Eye (tissue), 1 donor: Measurements from ENCODE around the gene ESRRA.

Experiments
- DNase-seq: peaks from one replicate; pipeline ENCODE4 v3.0.0-alpha.2; 2015

Gene ESRRA

GRCh38 chr11:64333556-64333955 lies 28.2 kb downstream of the ESRRA start:
- no peak for DNase-seq

DNA sequence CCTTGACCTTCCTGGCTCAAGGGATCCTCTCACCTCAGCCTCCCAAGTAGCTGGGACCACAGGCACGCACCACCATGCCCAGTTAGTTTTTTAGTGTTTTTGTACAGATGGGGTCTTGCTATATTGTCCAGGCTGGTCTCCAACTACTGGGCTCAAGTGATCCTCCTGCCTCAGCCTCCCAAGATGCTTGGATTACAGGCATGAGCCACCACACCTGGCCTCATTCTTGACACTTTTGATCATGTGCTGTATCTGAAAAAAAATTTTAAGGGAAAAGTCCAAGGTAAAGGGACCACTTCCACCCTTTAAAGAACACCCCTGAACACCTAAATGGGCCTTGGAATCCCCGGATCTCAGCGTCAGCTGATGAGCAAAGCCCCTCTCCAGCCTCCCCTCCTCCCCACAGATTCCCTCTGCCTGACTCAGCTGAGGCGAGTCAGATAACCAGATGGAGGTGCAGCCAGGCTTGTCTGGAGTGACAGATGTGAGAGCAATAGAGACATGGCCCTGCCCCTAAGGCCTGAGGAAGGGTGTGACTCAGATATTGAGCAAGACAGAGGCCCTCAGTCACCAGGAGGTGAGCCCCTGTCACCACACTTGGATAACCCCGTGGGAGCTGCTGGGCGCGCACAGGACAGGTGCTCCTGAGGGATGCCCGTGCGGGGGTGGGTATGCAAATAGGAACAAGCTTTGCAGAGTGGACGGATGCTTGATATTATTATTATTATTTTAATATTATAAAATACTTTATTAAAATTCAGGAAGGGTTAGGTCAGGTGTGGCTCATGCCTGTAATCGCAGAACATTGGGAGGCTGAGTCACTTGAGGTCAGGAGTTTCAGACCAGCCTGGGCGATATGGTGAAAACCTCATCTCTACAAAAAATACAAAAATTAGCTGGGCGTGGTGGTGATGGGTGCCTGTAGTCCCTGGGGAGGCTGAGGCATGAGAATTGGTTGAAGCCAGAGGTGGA lies 29.7 kb downstream of the ESRRA start:
- DNase-seq: peak; percentile 82

- DNase-seq: no peak
Measured at GRCh38 chr11:64337538-64338249, 32.4 kb downstream of the ESRRA start.

- DNase-seq: no peak
Measured at GRCh38 chr11:64338716-64339115, 33.4 kb downstream of the ESRRA start.

DNA sequence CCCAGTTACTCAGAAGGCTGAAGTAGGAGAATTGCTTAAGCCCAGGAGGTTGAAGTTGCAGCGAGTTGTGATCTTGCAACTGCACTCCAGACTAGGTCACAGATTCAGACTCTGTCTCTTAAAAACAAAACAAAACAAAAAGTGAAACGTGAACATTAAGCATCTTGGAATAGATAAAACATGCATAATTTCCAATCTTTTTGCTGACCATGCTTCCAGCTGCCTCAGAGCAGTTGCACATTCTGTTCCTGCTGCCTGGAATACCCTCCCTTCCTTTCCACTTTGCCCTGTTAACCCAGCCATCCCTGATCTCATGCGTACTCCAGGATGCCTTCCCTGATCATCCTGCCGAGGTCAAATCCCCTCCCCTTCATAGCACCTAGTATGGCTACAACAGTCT lies 34.0 kb downstream of the ESRRA start:
- no peak for DNase-seq

GRCh38 chr11:64339754-64340408 lies 34.6 kb downstream of the ESRRA start, which contains the start of gene CCDC88B:
TSS of gene CCDC88B (plus strand) at chr11:64340204. CDS start at chr11:64340267, 63 bp downstream.
- no peak for DNase-seq

DNA sequence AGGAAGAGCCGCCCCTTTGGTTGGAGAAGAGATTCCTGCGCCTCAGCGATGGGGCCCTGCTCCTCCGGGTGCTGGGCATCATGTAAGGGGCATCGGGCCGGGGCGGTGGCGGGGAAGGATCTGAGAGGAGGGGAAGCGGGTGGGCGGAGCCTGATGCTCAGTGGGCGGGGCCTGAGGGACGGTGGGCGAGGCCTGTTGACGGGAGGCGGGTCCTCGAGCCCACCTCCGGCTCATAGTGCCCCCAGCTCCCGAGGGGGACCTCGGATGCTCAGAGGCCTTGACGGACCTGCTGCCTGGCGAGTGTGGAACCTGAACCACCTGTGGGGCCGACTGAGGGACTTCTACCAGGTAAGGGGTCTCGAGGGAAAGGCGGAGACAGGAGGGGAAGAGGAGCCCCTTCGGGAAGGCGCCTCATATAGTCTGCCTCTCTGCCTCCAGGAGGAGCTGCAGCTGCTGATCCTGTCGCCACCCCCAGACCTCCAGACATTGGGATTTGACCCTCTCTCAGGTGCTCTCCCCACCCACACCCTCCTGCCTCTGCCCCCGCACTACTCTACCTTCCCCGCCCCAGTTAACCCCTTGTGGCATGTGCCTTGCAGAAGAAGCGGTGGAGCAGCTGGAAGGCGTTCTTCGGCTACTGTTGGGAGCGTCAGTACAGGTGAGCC lies 35.5 kb downstream of the ESRRA start:
- DNase-seq: peak; percentile 58

DNA sequence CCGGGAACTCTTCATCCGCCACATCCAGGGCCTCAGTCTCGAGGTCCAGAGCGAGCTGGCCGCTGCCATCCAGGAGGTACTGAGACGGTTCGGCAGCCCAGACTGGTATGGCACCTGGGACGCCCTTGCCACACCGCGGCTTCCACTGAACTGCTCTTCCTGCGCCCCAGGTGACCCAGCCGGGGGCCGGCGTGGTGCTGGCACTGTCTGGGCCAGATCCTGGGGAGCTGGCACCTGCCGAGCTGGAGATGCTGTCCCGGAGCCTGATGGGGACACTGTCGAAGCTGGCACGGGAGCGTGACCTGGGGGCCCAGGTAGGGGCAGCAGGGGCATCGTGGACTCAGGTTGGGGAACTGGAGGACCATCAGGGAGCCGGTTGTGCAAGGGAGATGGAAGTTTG lies 36.1 kb downstream of the ESRRA start:
- DNase-seq: no peak

DNA sequence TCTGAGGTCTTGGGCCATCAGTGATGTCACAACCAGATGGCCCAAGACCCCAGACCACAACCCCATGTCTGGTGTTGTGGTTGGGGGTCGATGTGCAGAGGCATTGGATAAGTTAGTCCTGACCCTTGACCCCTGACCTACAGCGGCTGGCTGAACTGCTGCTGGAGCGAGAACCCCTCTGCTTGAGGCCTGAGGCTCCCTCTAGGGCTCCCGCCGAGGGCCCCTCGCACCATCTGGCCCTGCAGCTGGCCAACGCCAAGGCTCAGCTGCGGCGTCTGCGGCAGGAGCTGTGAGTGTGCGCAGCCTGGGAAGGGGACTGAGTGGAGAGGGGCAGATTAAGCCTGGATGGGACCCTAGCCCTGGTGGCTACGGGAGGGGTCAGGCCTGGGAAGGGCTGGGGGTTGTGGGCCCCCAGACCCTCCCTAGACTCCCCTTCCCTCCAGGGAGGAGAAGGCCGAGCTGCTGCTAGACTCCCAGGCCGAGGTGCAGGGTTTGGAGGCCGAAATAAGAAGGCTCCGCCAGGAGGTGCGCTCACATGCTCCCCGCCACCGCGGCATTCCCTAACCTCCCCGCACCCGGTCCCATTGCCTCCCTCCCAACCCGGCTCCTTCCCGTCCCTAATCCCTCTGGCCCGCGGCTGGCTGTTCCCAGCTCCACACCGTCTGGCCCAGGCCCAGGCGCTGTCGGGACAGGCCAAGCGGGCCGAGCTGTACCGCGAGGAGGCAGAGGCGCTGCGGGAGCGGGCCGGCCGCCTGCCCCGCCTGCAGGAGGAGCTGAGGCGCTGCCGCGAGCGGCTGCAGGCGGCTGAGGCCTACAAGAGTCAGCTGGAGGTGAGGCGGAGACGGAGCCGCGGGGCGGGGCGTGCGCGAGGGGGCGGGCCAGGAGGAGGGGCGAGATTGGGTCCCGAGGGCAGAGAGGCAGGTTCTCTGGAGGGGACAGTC lies 36.8 kb downstream of the ESRRA start:
- DNase-seq: peak; percentile 92

DNA sequence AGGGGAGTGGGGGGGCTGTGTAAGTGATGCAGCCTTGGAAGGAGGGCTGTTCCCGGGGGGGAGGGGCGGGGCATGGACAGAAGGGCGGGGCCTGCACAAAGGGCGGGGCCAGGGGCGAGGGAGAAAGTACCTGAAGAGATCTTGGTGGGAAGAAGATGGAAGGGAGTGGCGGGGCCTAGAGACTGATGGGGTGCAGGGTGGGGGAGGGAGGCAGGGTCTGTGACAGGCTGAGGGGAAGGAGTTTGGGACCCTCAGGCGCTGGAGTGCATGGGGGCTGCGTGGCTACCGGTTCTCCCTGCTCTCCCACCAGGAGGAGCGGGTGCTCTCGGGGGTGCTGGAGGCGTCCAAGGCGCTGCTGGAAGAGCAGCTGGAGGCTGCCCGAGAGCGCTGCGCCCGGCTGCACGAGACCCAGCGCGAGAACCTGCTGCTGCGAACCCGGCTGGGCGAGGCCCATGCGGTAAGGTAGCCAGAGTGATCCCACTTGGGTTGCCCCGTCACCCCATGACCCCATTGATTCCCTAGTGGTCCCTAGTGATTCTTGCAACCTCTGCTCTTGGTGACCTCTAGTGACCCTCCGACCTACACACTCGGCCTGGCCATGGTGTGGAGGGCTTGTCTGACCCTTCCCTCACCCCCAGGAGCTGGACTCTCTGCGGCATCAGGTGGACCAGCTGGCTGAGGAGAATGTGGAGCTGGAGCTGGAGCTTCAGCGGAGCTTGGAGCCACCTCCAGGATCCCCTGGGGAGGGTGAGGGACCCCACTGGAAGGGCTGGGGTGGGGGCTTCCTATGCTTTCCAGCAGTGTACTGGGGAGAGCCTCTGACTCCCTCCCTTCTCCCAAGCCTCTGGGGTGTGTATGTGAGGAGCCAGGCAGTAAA lies 37.8 kb downstream of the ESRRA start:
- DNase-seq: no peak

GRCh38 chr11:64343767-64344559 lies 38.6 kb downstream of the ESRRA start:
- DNase-seq: peak; percentile 32

- no peak for DNase-seq
Measured at GRCh38 chr11:64344787-64345186, 39.5 kb downstream of the ESRRA start.

- DNase-seq: no peak
Measured at GRCh38 chr11:64347193-64347867, 42.0 kb downstream of the ESRRA start.

DNA sequence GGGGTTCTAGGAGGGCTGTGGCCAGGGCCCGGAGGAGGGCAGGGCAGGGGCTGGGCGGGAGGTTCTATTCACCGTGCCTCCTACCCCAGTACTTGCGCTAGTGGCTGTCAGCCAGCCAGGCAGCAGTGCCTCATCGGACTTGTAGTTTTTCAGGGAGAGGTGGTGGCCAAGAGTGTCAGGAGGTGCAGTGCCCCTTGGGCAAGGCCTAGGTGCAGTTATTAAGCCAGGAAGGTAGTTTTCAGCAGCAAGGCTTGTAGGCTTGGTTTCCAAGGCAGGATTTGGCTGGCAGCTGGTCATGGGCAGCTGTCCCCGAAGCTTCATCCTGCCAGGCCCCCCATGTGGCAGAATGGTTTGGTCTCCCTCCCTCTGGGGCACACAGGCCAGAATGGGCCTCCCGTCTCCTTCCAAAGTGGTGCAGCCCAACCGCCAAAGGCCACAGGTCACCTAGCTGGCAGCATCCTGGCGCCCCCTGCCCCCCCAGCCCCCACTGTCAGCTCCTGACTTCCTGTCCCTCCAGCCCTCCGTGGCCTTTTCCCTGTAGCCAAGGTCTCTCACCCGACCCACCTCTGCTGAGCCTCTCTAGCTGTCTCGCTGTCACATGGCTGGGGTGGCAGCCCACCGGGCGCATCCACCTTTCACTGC lies 43.2 kb downstream of the ESRRA start:
- peak; percentile 56 for DNase-seq

DNA sequence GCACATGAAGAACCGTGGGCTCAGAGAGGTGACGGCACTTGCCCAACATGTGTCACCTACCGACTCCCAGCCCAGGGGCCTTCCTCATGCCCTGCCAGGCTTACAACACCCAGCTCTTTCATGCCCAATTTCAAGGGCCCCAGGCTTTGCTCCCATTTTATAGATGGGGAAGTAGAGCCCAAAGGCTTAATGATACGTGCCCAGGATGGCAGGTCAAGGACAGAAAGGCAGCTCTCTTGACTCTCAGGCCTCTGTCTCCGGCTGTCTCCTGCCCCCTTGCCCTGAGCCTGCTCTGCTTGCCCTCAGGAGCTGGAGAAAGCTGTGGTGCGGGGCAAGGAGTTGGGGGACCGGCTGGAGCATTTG lies 43.7 kb downstream of the ESRRA start:
- no peak for DNase-seq

GRCh38 chr11:64349404-64349803 lies 44.1 kb downstream of the ESRRA start:
- no peak for DNase-seq

- no peak for DNase-seq
Measured at GRCh38 chr11:64351136-64351631, 45.9 kb downstream of the ESRRA start.
